ENCODE data around the gene STAG1.
"Not testable (repeated sequence)": the region's sequence is repeated elsewhere in the genome, so short reads cannot be mapped to it uniquely, and the experiment has no call there.

STAG1 gene

DNA sequence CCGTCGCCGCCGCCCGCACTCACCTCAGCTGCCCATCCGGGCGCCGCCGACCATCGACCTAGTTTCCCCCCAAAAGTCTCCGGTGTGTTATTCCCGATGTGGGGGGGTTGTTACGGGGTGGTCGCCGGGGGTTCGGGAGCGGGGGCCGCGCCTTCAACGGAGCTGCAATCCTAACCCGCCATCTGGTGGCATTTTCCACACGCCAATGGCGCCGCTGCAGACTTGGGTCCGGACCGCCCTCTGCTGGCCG lies at the start of gene STAG1:
Gene STAG1 (minus strand): TSS at position 207 of the 250 bp plus-strand sequence. CDS start 121,480 bp downstream, outside the sequence.
- DNase-seq = no peak

DNA sequence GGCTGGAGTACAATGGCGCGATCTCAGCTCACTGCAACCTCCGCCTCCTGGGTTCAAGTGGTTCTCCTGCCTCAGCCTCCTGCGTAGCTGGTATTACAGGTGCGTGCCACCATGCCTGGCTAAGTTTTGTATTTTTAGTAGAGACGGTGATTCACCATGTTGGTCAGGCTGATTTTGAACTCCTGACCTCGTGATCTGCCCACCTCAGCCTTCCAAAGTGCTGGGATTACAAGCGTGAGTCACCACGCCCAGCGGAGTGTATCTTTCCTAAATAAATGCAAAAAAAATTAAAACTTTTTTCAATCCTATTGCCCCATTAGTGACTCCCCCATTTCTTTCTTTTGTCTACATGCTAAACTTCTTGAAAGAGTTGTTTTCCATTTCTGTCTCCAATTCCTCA lies 49.0 kb upstream of the STAG1 start:
- DNase-seq = not testable (repeated sequence)

DNA sequence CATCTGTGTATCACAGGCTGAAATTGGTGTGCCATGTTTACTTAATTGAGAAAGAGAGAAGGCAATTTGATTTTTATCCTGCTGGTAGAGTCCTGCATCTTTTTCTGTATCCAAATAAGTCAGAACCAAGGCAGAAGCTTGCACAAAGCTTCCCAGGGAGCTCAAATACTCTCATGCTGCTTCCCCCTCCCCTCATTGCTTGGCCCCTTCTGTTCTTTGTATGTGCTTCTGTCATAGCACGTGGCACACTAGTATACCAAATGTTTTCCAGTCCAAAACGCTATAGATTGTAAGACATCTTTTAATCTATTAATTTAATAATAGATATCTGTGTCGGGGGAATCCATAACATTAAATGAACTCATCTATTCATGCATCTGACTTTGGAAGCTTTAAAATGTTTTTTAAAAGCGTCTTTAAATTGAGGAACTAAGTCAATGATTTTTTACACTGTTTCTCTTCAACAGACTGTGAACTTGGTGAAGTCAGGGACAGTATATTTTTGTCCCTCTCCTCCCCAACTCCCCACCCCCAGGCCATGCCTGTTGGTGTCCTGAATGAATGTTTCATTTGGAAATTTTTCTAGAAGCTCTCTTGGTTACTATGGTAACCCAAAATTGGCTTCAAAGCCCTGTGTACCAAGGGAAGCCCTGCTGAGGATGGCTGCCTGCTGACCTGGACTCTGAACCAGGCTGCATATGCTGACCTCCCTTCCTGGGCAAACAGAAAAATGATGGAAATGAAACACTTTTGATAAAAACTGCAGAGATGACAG lies 40.6 kb upstream of the STAG1 start:
- DNase-seq = no peak

DNA sequence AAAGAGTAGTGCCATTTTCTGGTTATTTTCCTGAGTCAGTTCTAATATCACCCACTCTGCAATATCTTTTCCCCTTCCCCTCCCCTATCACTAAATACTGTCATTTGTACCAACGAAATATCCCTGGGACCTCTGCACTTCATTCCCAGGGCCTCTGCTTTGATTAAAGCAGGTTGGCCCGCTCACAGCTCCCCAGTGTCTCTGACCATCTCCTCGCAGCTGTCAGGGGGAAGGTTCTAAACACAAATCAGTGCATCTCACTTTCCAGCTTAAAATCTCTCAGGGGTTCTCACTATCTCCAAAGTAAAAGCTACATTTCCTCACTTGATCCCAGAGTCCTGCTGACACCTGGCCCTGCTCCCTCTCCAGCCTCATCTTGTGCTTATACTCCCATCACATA lies 38.6 kb upstream of the STAG1 start:
- no peak for DNase-seq

DNA sequence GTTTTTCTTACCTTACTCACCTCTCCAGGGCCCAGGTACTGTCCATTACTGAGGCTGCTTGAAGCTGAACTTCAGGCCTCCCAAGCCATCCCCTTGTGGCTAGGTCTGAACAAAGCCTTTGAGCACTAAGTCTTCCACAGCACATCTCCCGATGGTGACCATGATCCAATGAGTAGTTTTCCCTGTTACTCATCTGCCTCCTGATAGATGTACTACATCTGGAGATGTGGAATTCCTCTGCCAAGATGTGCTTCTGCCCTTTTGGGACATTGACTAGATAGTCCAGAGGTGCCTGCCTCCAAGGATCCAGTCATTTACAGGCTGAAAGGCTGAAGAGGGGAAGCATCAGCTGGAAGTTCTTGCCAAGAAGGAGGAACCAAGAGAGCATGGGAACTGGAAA lies 37.8 kb upstream of the STAG1 start:
- no peak for DNase-seq

DNA sequence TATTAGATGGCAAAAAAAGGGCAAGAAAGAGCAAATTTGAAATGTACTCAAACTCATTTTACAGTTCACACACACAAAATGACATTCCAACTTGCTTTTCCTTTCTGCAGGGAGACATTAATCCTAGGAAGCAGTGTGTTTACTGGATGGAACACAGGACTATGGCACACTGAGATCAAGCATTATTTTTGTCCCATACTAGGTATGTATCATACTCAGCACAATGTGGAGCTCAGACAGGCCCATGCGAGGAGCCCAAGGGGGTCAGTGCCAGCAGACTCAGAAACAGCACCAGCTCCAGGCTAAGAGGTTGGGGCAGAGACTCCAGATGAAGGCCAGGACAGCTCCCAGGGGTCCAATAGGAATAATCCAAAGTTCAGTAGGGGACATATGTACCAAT lies 36.0 kb upstream of the STAG1 start:
- DNase-seq = no peak

DNA sequence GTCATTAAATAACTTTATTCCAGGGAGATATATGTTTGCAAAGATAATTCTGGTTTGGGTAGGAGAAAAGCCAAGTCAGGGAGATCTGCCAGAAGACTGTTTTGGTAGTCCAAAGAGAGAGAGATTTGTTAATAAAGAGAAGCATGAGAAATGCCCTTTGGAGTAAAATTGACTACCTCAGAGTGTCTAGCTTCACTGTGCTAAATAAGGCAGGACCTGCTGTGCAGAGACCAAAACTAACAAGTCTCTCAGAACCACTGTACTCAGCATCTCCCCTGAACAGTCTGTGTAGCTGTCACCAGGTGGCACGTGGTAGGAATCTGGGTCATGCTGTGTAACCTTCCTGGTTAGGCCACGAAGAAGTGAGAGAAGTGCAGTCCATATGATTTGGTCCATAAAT lies 35.2 kb upstream of the STAG1 start:
- no peak for DNase-seq

DNA sequence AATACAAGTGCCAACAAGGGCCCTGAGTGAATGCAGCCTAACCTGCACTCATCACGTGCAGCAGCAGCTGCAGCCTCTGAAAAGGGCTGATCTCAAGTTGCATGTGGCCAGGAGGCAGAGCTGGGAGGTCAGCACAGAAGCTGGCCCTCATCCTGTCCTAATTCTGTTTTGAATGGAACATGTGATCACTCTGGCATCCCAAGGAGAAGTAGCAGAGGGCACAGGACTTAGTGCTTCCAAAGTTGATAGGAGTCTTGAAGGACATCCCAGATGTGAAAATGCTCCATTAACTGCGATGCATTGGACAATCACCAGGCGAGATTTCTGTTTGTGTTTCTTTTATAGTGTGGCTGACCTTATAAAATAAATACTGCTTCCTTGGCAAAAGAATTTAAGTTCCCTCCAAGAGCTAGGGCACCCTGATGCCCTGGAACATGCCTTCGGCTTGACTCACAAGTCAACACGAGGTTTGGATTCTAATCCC lies 31.6 kb upstream of the STAG1 start:
- no peak for DNase-seq

DNA sequence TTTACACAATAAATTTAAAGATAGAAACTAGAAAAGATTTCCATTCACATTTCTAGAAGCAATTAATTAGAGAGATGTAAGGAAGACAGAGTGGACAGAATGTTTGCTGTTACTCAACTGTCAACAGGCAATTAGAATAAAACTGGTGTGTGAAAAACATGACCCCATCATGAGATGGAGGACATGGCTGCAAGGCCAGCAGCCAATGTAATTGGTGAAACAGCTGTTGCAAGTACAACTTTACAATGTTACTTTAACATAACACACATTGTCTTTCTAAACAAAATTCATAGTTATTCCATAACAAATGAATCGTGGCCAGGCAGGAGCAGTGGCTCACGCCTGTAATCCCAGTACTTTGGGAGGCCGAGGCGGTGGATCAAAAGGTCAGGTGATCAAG lies 28.6 kb upstream of the STAG1 start:
- DNase-seq = no peak

DNA sequence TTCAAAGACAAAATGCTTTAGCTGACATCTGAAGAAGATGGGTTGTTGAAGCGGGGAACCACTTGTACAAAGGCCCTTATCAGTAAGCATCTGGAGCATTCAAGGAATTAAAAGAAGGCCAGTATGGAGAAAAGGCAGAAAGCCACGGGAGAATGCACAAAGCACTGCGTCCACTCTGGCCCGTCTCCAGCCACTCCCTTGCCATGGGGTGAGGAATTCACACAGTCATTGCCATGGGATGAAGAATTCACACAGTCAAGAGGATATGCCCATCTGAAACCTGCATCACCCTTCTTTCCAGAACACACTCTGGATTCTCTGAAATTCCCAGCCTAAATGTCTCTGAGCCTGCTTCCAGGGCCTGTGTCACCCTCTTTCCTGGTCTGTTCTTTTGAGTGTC lies 26.7 kb upstream of the STAG1 start:
- no peak for DNase-seq

DNA sequence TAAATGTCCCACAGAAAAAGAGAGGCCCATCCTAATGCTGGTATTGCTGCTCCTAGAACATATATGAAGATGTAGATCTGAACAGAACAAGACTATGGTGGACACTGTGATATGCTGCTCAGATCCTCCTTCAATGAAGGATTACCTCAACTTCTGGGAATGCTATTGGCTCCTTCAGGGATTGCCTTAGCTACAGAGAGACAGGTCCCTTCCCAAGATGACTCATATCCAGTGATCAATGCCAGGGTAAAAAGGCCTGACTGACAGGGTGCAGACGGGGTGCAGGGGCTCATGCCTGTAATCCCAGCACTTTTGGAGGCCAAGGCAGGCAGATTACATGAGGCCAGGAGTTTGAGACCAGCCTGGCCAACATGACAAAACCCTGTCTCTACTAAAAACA lies 20.5 kb upstream of the STAG1 start:
- no peak for DNase-seq

DNA sequence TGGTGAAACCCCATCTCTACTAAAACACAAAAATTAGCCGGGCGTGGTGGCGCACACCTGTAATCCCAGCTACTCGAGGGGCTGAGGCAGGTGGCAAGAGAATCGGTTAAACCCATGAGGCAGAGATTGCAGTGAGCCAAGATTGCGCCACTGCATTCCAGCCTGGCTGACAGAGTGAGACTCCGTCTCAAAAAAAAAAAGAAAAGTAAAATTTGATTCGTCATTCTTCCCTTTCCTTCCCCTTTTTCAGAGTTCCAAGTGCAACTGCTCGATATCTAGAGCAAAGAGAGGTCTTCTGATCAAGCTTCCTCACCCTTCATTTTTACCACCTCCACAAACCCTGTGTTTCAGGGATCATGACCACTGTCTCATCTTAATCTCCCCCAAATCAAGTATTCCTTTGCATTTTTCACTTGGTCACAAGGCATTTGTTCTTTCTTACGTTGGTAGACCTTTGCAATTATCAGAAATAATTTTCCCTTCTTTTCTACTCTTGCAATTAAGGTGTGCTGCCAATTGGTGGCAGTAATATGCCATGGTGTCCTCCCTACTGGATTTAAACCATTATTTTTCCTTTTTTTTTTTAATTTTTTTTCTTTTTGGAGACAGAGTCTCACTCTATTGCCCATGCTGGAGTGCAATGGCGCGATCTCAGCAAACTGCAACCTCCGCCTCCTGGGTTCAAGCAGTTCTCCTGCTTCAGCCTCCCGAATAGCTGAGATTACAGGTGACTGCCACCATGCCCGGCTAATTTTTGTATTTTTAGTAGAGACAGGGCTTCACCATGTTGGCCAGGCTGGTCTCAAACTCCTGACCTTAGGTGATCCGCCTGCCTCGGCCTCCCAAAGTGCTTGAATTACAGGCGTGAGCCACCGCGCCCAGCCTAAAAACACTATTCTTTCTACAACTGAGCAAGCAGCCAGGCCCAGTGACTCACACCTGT lies 6.3 kb upstream of the STAG1 start:
- peak; percentile 89 to 90 for DNase-seq

DNA sequence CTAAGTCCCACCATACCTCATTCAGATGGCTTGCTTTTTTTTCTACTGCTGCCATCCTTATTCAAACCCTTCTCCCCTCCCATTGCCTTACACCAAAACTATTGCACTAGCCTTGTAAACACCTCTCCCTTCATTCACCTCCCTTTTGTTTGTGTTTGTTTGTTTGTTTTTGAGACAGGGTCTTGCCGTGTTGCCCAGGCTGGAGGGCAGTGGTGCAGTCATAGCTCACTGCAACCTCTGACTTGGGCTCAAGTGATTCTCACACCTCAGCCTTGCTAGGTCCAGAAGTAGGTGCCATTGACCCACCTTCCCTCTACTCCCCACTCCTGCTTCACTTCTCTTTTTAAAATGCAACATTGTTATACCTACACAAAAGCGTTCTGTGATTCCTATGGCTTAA lies 3.0 kb upstream of the STAG1 start:
- DNase-seq = no peak

DNA sequence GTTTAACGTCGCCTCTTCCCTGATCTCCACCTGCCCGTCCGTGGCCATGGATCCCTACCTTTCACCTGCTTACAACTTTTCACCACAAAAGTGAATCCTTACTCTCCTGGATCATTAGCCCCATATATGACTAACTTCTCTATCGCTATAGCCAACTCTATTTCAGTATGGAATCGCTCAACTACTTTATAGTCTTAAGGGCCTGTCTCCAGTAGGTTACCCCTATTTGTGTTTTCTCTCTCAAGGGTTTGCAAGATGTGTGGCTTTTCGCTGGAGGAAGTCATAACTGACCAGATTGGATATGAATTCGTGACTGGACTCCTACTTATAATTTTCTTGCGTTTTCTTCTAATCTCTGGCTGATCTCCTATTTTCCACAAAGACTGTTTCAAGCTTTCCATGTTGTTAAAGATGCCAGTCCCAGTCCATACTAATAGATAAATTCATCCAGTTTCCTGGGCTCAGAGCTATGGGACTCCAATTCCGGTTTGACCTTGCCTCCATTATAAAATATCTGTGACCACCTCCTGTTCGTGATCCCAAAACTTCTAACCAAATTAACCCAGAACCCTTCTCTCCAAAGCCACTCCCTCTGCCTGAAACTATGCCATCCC lies 1.3 kb upstream of the STAG1 start:
- peak; percentile 38 to 50 for DNase-seq

DNA sequence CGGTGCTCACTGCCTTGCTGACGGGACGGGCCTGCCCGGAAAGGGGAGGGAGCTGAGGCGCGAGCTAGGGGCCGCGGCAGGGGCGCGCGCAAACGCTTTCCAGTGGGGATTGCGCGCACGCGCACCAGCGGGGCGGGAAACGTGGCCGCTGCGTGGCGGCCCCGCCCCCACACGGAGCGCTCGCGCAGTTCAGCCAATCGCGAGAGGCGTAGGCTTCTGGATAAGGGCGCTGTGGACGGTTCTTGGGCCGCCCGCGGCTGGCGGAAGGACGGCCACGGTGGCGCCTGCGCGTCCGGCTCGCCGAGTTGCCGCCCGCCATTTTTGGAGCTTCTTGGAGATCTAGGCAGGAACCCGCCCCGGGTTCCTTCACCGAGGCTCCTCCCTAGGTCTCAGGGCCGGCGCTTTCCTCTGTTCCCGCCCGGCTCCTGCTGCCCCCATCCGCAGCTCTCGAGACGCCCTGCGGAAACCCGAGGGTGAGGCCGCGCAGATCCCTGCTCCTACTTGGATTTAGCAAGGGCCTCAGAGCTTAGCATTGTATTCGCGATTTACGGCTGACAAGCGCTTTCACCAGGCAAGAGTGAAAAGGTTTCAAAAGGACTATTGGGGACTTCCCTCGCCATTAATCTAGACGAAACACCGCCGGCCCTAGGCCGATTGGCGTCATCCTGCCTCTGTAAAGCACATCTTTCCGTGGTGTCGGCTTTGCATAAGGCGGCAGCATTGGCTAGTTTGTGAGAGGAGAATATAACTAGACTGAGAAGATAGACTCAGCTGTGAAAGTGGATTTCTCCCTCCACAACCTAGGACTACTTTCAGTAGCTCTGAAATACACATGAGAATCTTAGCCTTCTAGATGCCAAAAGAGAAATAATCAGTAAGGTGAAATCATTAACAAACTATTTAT lies 496 bp upstream of the STAG1 start:
- DNase-seq = peak; percentile 96 to 99

DNA sequence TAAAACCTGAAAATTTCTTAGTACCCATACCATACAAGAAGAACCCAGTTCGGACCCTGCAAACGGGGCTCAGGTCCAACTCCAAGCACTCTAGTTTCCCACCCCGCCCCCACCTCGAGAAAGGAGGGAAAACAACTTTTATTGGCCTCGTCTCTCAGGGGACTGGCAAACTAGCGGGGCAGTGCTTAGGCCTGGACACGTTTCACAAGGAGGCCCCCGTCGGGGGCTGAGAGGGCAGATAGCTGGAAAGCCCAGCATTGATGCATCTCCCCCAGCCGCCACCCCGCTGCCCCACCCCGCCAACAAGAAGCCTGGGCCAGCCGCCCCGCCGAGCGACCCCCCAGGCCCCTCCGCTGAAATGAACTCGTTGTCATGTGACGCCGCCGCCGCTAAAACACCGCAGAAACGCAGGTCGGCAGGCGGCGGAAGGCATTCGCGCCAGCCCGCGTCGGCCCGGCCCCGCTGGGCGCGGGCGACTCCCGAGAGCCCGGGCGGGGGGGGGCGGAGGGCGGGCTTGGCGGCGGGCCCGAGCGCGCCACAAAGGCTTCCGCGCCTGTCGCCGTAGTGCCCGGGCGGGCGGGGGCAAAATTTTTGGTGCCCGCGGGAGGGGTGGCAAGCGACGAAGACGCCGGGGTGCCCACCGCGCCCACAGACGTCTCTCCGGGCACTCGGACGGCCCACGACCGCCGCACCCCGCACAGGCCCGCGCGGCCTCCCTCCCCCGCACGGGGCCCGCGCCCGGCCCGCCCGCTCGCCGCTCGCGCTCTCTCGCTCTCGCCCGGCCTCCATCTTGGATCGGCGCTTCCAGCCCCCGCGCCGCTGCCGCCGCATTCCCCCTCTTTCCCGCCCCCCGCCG lies 634 bp downstream of the STAG1 start:
- peak; percentile 68 for DNase-seq

DNA sequence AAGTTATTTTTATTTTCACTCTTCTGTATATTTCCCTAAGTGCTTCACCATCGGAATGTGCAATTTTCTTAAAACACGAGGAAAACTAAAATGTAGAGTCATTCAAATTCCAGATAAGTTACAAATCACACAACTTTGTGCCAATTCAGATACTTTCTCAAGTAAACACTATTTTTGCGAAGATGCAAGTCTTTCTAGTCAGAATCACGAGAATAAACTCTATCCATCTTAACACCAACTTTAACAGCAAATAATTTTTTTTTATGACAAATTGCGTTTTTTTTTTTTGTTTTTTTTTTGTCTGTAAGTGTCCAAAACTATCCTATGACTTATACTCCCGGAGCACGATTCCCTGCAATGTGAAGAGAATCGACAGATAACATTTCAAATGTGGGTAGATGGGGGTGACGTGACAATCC lies 1.3 kb downstream of the STAG1 start:
- DNase-seq = no peak

DNA sequence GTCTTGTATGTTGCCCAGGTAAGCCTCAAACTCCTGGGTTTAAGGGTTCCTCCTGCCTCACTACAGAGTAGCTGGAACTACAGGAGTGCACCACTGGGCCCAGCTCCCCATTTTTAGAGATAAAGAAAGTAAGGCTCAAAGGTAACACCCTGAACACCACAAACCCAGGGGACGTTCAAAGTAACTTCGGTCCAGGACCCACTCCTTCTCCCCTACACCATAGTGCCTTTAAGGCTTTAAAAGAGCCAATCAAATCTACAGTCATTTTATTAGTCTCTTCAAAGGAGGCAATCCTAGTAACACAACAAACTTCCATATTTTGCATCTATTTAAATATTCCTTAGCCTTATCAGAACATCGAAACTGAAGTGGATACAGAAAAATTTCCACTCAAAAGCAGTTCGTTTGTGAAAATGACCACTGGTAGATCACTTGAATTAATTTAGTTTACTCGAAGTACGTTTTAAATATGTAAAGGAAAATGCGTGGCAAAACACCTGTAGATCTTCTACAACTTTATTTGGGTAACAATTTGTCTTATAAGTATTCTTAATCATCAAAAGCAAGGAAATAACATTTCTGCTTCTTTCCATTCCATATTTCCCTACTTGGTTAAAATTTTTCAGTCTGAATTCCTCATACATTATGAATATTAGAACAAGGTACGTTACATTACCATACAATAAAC lies 1.8 kb downstream of the STAG1 start:
- peak in 1 of 2 experiments; percentile 30 for DNase-seq

DNA sequence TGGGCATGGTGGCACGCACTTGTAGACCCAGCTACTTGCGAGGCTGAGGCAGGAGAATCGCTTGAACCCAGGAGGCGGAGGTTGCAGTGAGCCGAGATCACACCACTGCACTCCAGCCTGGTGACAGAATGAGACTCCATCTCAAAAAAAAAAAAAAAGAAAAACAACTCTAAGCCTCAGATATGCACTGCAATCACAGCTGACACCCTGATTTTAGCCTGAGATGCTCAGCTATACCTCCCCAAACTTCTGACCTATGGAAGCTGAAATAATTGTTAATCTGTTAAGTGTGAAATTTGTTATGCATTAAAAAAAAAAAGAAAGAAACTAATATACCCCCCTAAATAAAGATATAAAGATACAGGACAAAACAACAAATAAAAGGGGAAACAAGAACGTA lies 2.6 kb downstream of the STAG1 start:
- not testable (repeated sequence) for DNase-seq

DNA sequence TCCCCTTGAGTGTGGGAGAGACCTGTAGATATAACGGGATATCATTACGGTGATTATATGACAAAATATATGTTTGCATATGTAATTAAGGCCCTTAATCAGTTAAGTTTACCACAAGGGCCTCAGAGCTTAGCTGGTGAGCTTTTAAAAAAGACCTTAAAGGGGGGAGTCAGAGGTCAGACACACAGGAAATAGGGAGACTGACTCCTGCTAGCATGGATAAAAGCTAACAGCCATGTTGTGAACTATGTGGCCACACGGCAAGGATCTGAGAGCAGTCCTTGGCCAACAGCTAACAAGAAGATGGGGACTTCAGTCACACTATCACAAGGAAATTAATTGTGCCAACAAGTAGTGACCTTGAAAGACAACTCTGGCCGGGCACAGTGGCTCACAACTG lies 3.1 kb downstream of the STAG1 start:
- DNase-seq = no peak

DNA sequence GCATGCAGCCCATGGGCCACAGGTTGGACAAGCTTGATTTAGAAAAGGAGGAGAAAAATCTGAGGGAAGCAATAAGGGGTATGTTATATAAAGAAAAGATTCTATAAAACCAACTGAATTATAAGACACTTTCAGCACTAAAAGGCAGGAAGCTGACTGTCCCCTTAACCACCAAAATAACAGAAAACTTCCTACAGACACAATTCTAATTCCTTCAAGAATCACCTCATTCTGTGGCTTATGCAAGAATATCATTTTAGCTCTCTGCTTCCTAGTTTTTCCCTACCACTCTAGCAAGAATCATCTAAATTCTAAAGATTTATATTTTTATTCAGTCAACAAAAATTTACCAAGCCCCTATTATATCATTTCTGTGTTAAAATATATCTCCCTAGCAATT lies 6.3 kb downstream of the STAG1 start:
- DNase-seq = no peak
